HepG2 (cell line): ENCODE measurements around the gene MEF2B. TPM values are rescaled to one million over a fixed set of nuclear protein-coding genes. Genes with fewer than 3 reads are reported as not detected.
A peak's percentile ranks its signal among the peaks of the same experiment; 100 is the strongest.

Experiments
- ATF7 ChIP-seq, 2 experiments: fragments of 450-650 bp in 1 of 2; sonication (generic) in 1 of 2; formaldehyde crosslinking in 1 of 2; IDR thresholded peaks; 2 replicates each; pipeline versions ENCODE4 v1.4.0 to v1.6.1; 2016 to 2020; ENCODE audit warnings: antibody characterized with exemption in 1 of 2, mild to moderate bottlenecking in 1 of 2, missing genetic modification reagents in 1 of 2
- ATM ChIP-seq: fragments of 450-650 bp; IDR thresholded peaks from 2 replicates; pipeline ENCODE4 v1.7.1; 2017; ENCODE audit warnings: mild to moderate bottlenecking, borderline replicate concordance
- DRAP1 ChIP-seq: IDR thresholded peaks from 2 replicates; pipeline ENCODE4 v1.6.1; 2016; ENCODE audit warnings: missing genetic modification reagents, missing compliant biosample characterization
- FOXA3 ChIP-seq: IDR thresholded peaks from 2 replicates; pipeline ENCODE4 v1.6.1; 2016; ENCODE audit warnings: missing genetic modification reagents, missing compliant biosample characterization
- FOXJ3 ChIP-seq: sonication (generic); formaldehyde crosslinking; IDR thresholded peaks from 2 replicates; pipeline ENCODE4 v1.4.0; 2020; ENCODE audit warnings: missing genetic modification reagents, mild to moderate bottlenecking, borderline replicate concordance
- FOXM1 ChIP-seq: sonication (generic); formaldehyde crosslinking; IDR thresholded peaks from 2 replicates; pipeline ENCODE4 v1.5.0; 2020; ENCODE audit warnings: missing genetic modification reagents
- KAT7 ChIP-seq: IDR thresholded peaks from 2 replicates; pipeline ENCODE4 v1.6.1; 2018; ENCODE audit warnings: borderline replicate concordance, missing compliant biosample characterization
- MAFK ChIP-seq, 2 experiments: IDR thresholded peaks in 1 of 2; conservative IDR thresholded peaks in 1 of 2; 2 replicates each; pipeline ENCODE4 v1.6.1; 2011; ENCODE audit warnings: improper control_type of control experiment in 2 of 2, low read length in 2 of 2
- MTERF4 ChIP-seq: sonication (generic); formaldehyde crosslinking; IDR thresholded peaks from 2 replicates; pipeline ENCODE4 v1.8.0; 2023; ENCODE audit warnings: mild to moderate bottlenecking, missing genetic modification reagents
- RNF219 ChIP-seq: sonication (generic); formaldehyde crosslinking; IDR thresholded peaks from 2 replicates; pipeline ENCODE4 v1.5.0; 2020; ENCODE audit warnings: mild to moderate bottlenecking, missing genetic modification reagents
- SP1 ChIP-seq, 2 experiments: fragments of 450-650 bp in 1 of 2; sonication (generic) in 1 of 2; formaldehyde crosslinking in 1 of 2; IDR thresholded peaks; 2 replicates each; pipeline versions ENCODE4 v1.4.0 to v1.6.1; 2016 to 2020; ENCODE audit warnings: missing genetic modification reagents in 1 of 2
- ZBTB33 ChIP-seq: sonication (generic); formaldehyde crosslinking; IDR thresholded peaks from 2 replicates; pipeline ENCODE4 v1.4.0; 2020; ENCODE audit warnings: missing genetic modification reagents
- ZNF496 ChIP-seq: sonication (generic); formaldehyde crosslinking; IDR thresholded peaks from 2 replicates; pipeline ENCODE4 v1.8.1; 2023; ENCODE audit warnings: mild to moderate bottlenecking, moderate library complexity, missing genetic modification reagents; ENCODE audit not compliant: insufficient replicate concordance
- ZNF564 ChIP-seq: sonication (generic); formaldehyde crosslinking; IDR thresholded peaks from 2 replicates; pipeline ENCODE4 v1.8.1; 2023; ENCODE audit warnings: mild to moderate bottlenecking, missing genetic modification reagents
- ZNF574 ChIP-seq: sonication (generic); formaldehyde crosslinking; IDR thresholded peaks from 2 replicates; pipeline ENCODE4 v1.4.0; 2020; ENCODE audit warnings: missing genetic modification reagents
- polyA plus RNA-seq, 8 experiments: library from polyadenylated mRNA; depleted of rRNA in 3 of 8; stranded (reverse) in 7 of 8; unstranded in 1 of 8; fragments of >200 nt; fragmentation: Illumina TruSeq in 4 of 8; extraction: Trizol in 4 of 8; gene quantifications; 2 replicates each; pipeline versions ENCODE4 v1.2.1 to v1.2.3, GENCODE V29; 2011 to 2016; ENCODE audit warnings: low read depth in 4 of 8, missing spikeins in 1 of 8, mixed read lengths in 1 of 8; ENCODE audit not compliant: insufficient read depth in 1 of 8
- total RNA-seq, 5 experiments: library from RNA; depleted of rRNA; stranded (reverse); fragments of >200 nt; fragmentation: Illumina TruSeq; extraction: Trizol; gene quantifications; 2 replicates each; pipeline ENCODE4 v1.2.3, GENCODE V29; 2016; ENCODE audit warnings: low read depth in 1 of 5

Gene MEF2B
- total and polyA plus RNA-seq, 2 of the 13 experiments (the other 11 are each of a cell fraction or from before 2014, with no cell fraction given): 1.2 to 1.7 TPM

GRCh38 chr19:19171821-19172532 is 1.9 kb upstream of the MEF2B start (continued):
- TF ChIP-seq MTERF4: no peak
- no peak for TF ChIP-seq KAT7 (CRISPR knock-in tag)
- peak; percentile 92 for TF ChIP-seq FOXA3 (CRISPR knock-in tag)
- peak; percentile 68; the same call in 1 of the 2 replicates for TF ChIP-seq ZNF564 (CRISPR knock-in tag)
- TF ChIP-seq ZNF496: no peak
- TF ChIP-seq RNF219: no peak
- 0 out of 2 replicates have a peak, but pooled peaks have one; percentile 37 for TF ChIP-seq ZBTB33
- no peak for TF ChIP-seq ATM
- TF ChIP-seq ATF7 (IDR thresholded peaks at IDR 0.05): no peak
- TF ChIP-seq ATF7 (CRISPR knock-in tag; IDR thresholded peaks at IDR 0.05): no peak
- TF ChIP-seq FOXM1: no peak
- no peak for TF ChIP-seq MAFK (conservative IDR thresholded peaks at IDR 0.05 in 1 of 2, IDR thresholded peaks at IDR 0.05 in 1 of 2; ENCODE audit: low read length in 2 of 2)
- no peak for TF ChIP-seq SP1 (IDR thresholded peaks at IDR 0.05)
- TF ChIP-seq SP1 (CRISPR knock-in tag; IDR thresholded peaks at IDR 0.05): peak; percentile 53; the same call in 1 of the 2 replicates
- TF ChIP-seq DRAP1 (CRISPR knock-in tag): no peak
- TF ChIP-seq ZNF574: peak; percentile 40; the same call in 1 of the 2 replicates
- peak; percentile 59; the same call in 1 of the 2 replicates for TF ChIP-seq FOXJ3 (CRISPR knock-in tag)
